ENCODE measurements around the gene WNK2.
A peak's percentile ranks its signal among the peaks of the same experiment; 100 is the strongest.
"Not testable (repeated sequence)": the region's sequence is repeated elsewhere in the genome, so short reads cannot be mapped to it uniquely, and the experiment has no call there.

Gene WNK2

DNA sequence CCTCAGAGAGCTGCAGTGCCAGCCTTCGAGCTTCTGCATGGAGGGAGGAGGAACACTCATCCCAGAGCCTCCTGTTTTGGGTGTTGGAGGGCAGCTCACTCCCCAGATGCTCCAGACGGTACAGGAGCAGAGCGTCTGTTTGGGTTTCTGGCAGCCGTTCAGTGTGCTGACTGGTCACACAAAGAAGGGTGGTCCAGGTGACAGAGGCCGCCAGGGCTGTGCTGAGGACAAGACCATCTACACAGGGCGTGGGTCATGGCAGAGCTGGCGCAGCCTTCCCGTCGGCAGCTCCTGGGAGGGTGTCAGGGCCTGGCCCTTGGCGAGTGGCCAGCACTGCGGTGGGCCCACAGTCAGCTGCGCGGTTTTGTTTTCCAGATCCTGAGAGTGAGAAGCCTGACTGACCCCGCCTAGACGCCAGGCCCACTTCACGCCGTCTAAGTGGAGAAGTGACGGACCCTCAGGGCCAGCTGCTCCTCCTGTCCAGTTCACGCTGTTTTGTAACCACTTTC lies 136.1 kb downstream of the WNK2 start:
- TF ChIP-seq GLI4 (tag by site-specific recombination; IDR thresholded peaks at IDR 0.05) (no peak), ZNF692 (tag by site-specific recombination; IDR thresholded peaks at IDR 0.05) (peak; percentile 56), ZXDB (tag by site-specific recombination; IDR thresholded peaks at IDR 0.05) (no peak), KLF10 (tag by site-specific recombination; IDR thresholded peaks at IDR 0.05) (no peak), ZNF529 (tag by site-specific recombination; IDR thresholded peaks at IDR 0.05; ENCODE audit: insufficient replicate concordance) (no peak), ZFP3 (tag by site-specific recombination; IDR thresholded peaks at IDR 0.05; ENCODE audit: low read depth) (no peak)
- TF ChIP-seq, protein P1, sequence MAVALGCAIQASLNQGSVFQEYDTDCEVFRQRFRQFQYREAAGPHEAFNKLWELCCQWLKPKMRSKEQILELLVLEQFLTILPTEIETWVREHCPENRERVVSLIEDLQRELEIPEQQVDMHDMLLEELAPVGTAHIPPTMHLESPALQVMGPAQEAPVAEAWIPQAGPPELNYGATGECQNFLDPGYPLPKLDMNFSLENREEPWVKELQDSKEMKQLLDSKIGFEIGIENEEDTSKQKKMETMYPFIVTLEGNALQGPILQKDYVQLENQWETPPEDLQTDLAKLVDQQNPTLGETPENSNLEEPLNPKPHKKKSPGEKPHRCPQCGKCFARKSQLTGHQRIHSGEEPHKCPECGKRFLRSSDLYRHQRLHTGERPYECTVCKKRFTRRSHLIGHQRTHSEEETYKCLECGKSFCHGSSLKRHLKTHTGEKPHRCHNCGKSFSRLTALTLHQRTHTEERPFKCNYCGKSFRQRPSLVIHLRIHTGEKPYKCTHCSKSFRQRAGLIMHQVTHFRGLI (tag by site-specific recombination; IDR thresholded peaks at IDR 0.05) = no peak
- no peaks in the 10 kb centered on the region for H3K36me3 ChIP-seq (ENCODE audit: control insufficient read depth in 2 of 2, insufficient read depth in 1 of 2, low read length in 2 of 2)
- H3K4me3 ChIP-seq (ENCODE audit: low read depth, low read length) = no peak overlapping the region
- CTCF ChIA-PET = no interaction called here
- H3K27ac ChIP-seq (ENCODE audit: extremely low read depth, low read depth, low read length) = no peak overlapping the region
- H3K4me1 ChIP-seq (ENCODE audit: control insufficient read depth, insufficient read depth, low read length) = no peaks in the 10 kb centered on the region
- H3K9me3 ChIP-seq (ENCODE audit: control insufficient read depth, insufficient read depth, low read depth, low read length) = no peaks in the 10 kb centered on the region
- POLR2A ChIA-PET = no interaction called here

DNA sequence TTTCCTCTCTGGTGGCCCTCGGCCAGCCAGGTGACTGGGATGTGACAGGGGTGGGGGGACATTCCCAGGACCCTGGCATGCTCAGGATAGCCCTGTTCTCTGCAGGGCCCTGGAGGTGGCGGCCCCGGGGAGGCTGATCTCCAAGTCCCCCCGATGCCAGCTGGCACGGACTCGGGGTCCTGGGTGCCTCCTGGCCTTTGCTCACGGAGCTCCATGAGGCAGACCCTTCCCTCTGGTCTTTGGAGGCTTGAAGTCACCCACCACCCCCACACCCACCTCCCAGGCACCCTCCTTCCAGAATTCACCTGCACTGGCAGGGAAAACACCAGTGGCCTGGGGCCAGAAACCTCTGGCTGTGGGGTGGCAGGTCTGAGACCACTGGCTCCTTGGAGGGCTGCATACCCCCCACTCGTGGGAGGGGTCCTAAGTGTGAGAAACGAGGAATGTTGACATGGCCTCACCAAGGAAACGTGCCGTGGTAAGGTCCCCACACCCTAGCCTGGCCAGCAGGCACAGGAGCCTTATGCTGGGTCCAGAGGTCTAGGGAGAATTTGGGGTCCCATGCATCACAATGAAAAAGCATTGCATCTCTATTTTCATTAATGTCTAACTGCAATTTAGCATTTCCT lies 136.8 kb downstream of the WNK2 start:
- no peak overlapping the region for H3K4me3 ChIP-seq (ENCODE audit: low read depth, low read length)
- TF ChIP-seq ZSCAN16 (tag by site-specific recombination; IDR thresholded peaks at IDR 0.05) = no peak
- TF ChIP-seq ZNF830 (tag by site-specific recombination; IDR thresholded peaks at IDR 0.05; ENCODE audit: low read depth) = no peak
- POLR2A ChIA-PET = no interaction called here
- H3K27ac ChIP-seq (ENCODE audit: extremely low read depth, low read depth, low read length) = no peak overlapping the region
- H3K4me1 ChIP-seq (ENCODE audit: control insufficient read depth, insufficient read depth, low read length) = no peaks in the 10 kb centered on the region
- no peaks in the 10 kb centered on the region for H3K9me3 ChIP-seq (ENCODE audit: control insufficient read depth, insufficient read depth, low read depth, low read length)
- CTCF ChIA-PET = no interaction called here
- H3K36me3 ChIP-seq (ENCODE audit: control insufficient read depth in 2 of 2, insufficient read depth in 1 of 2, low read length in 2 of 2) = no peaks in the 10 kb centered on the region

GRCh38 chr9:93321220-93321610 lies 137.3 kb downstream of the WNK2 start:
- ChIA-PET CTCF (no interaction called here), POLR2A (no interaction called here)
- no peak for TF ChIP-seq ZNF341 (tag by site-specific recombination; IDR thresholded peaks at IDR 0.05; ENCODE audit: low read depth)
- TF ChIP-seq ZNF549 (tag by site-specific recombination; IDR thresholded peaks at IDR 0.05) = no peak
- TF ChIP-seq ZNF324 (tag by site-specific recombination; IDR thresholded peaks at IDR 0.05) = no peak
- no peak for TF ChIP-seq ZFP3 (tag by site-specific recombination; IDR thresholded peaks at IDR 0.05; ENCODE audit: low read depth)
- no peak for TF ChIP-seq ZNF558 (tag by site-specific recombination; IDR thresholded peaks at IDR 0.05)
- no peak for TF ChIP-seq ZNF677 (tag by site-specific recombination; IDR thresholded peaks at IDR 0.05)
- no peak for TF ChIP-seq GFI1B (tag by site-specific recombination; IDR thresholded peaks at IDR 0.05)
- no peak for TF ChIP-seq ZNF114 (tag by site-specific recombination; IDR thresholded peaks at IDR 0.05)
- no peak for TF ChIP-seq YY2 (tag by site-specific recombination; IDR thresholded peaks at IDR 0.05)
- TF ChIP-seq ZNF362 (tag by site-specific recombination; IDR thresholded peaks at IDR 0.05) = no peak
- TF ChIP-seq SP2 (tag by site-specific recombination; IDR thresholded peaks at IDR 0.05) = no peak
- TF ChIP-seq, protein P2, sequence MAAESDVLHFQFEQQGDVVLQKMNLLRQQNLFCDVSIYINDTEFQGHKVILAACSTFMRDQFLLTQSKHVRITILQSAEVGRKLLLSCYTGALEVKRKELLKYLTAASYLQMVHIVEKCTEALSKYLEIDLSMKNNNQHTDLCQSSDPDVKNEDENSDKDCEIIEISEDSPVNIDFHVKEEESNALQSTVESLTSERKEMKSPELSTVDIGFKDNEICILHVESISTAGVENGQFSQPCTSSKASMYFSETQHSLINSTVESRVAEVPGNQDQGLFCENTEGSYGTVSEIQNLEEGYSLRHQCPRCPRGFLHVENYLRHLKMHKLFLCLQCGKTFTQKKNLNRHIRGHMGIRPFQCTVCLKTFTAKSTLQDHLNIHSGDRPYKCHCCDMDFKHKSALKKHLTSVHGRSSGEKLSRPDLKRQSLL (tag by site-specific recombination; IDR thresholded peaks at IDR 0.05) = no peak
- no peak overlapping the region for H3K4me3 ChIP-seq (ENCODE audit: low read depth, low read length)
- no peaks in the 10 kb centered on the region for H3K4me1 ChIP-seq (ENCODE audit: control insufficient read depth, insufficient read depth, low read length)
- no peaks in the 10 kb centered on the region for H3K36me3 ChIP-seq (ENCODE audit: control insufficient read depth in 2 of 2, insufficient read depth in 1 of 2, low read length in 2 of 2)
- no peak overlapping the region for H3K27ac ChIP-seq (ENCODE audit: extremely low read depth, low read depth, low read length)
- H3K9me3 ChIP-seq (ENCODE audit: control insufficient read depth, insufficient read depth, low read depth, low read length) = no peaks in the 10 kb centered on the region

DNA sequence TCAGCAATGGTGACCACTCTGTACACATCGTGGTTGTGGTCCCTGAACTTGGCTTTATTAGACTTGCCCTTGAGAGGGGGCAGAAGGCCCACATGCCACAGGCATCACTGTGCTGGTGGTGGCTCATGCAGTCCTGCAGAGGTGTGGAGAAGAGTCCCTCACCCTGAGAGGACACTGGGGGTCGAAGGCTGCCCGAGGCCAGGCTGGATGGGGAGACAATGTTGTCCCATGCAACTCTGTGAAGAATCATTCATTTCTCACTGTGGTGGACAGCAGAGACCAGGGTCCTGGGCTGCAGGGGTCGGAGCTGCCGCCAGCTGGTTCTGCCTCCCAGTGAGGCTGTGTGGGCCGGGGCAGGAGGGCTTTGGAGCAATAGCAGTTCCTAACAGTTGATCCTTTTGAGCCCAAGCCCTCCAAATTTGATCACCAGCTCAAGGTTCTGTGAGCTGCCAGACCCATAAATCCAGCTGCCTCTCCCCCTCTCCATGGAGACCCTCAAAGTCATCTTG lies 139.6 kb downstream of the WNK2 start:
- H3K36me3 ChIP-seq (ENCODE audit: control insufficient read depth in 2 of 2, insufficient read depth in 1 of 2, low read length in 2 of 2); H3K4me1 ChIP-seq (ENCODE audit: control insufficient read depth, insufficient read depth, low read length); H3K27ac ChIP-seq (ENCODE audit: extremely low read depth, low read depth, low read length); H3K4me3 ChIP-seq (ENCODE audit: low read depth, low read length); H3K9me3 ChIP-seq (ENCODE audit: control insufficient read depth, insufficient read depth, low read depth, low read length); POLR2A ChIA-PET: not testable (repeated sequence)
- CTCF ChIA-PET = interaction anchor here (0.6 to 1.0 kb wide), 2 partner anchors 11 to 154 kb away, joined by 3 to 4 read pairs; no protein-coding TSS in a partner anchor

Data from HEK293 (cell line).